GM12878 (cell line): Measurements from ENCODE around the gene PALD1. TPM values are rescaled to one million over a fixed set of nuclear protein-coding genes. Genes with fewer than 3 reads are reported as not detected.

Source experiments
- CHD4 ChIP-seq: fragments of 200-600 bp; sonication (generic); IDR thresholded peaks from 2 replicates; pipeline ENCODE4 v1.6.1; 2016; ENCODE audit warnings: mild to moderate bottlenecking
- DPF2 ChIP-seq: fragments of 450-650 bp; IDR thresholded peaks from 2 replicates; pipeline ENCODE4 v1.6.1; 2017; ENCODE audit warnings: mild to moderate bottlenecking
- ETV6 ChIP-seq, 2 experiments: fragments of 450-650 bp in 1 of 2; IDR thresholded peaks in 1 of 2; conservative IDR thresholded peaks in 1 of 2; 2 replicates each; pipeline ENCODE4 v1.6.1; 2014; ENCODE audit warnings: antibody characterized with exemption in 1 of 2, borderline replicate concordance in 1 of 2, low read depth in 1 of 2, mild to moderate bottlenecking in 1 of 2, moderate library complexity in 1 of 2
- EZH2 ChIP-seq: IDR thresholded peaks from 2 replicates; pipeline ENCODE4 v1.6.1; 2012; ENCODE audit warnings: low read depth, mild to moderate bottlenecking, control low read depth, inconsistent platforms, low read length, borderline replicate concordance; ENCODE audit not compliant: control insufficient read depth
- FOXM1 ChIP-seq: IDR thresholded peaks from 2 replicates; pipeline ENCODE4 v1.6.1; 2012; ENCODE audit warnings: low read depth, mild to moderate bottlenecking, inconsistent platforms, low read length, moderate library complexity
- GABPA ChIP-seq: IDR thresholded peaks from 2 replicates; pipeline ENCODE4 v1.6.1; 2014; ENCODE audit warnings: antibody characterized with exemption, low read depth, mild to moderate bottlenecking, inconsistent platforms
- IKZF1 ChIP-seq: fragments of 450-650 bp; conservative IDR thresholded peaks from 2 replicates; pipeline ENCODE4 v1.6.1; 2017; ENCODE audit warnings: antibody characterized with exemption, mild to moderate bottlenecking
- MYC ChIP-seq: IDR thresholded peaks from 2 replicates; pipeline ENCODE4 v1.6.1; 2011; ENCODE audit warnings: mild to moderate bottlenecking, low read length, moderate library complexity, inconsistent platforms; ENCODE audit not compliant: insufficient read depth, insufficient replicate concordance, insufficient read length, severe bottlenecking
- POLR2A ChIP-seq: IDR thresholded peaks from 2 replicates; pipeline ENCODE4 v1.6.1; 2011; ENCODE audit warnings: low read depth, mild to moderate bottlenecking, low read length
- POU2F2 ChIP-seq: IDR thresholded peaks from 3 replicates; pipeline ENCODE4 v1.6.1; 2011; ENCODE audit warnings: low read depth, mild to moderate bottlenecking, low read length, borderline replicate concordance
- RAD21 ChIP-seq: IDR thresholded peaks from 2 replicates; pipeline ENCODE4 v1.6.1; 2011; ENCODE audit warnings: mild to moderate bottlenecking, low read depth, low read length, moderate library complexity; ENCODE audit not compliant: insufficient read depth
- RCOR1 ChIP-seq: conservative IDR thresholded peaks from 2 replicates; pipeline ENCODE4 v1.6.1; 2012; ENCODE audit warnings: low read depth, low read length, improper control_type of control experiment
- RUNX3 ChIP-seq: IDR thresholded peaks from 2 replicates; pipeline ENCODE4 v1.6.1; 2012; ENCODE audit warnings: low read length, inconsistent platforms
- SREBF2 ChIP-seq: IDR thresholded peaks from 2 replicates; pipeline ENCODE4 v1.6.1; 2012; ENCODE audit warnings: mild to moderate bottlenecking, low read length
- YY1 ChIP-seq: IDR thresholded peaks from 2 replicates; pipeline ENCODE4 v1.6.1; 2011; ENCODE audit warnings: low read depth, mild to moderate bottlenecking, low read length
- ZBED1 ChIP-seq: IDR thresholded peaks from 2 replicates; pipeline ENCODE4 v1.6.1; 2016; ENCODE audit warnings: borderline replicate concordance
- polyA plus RNA-seq, 11 experiments: library from polyadenylated mRNA; depleted of rRNA in 4 of 11; unstranded in 6 of 11; stranded (reverse) in 5 of 11; fragments of >200 nt; fragmentation: Nextera tagmentation in 4 of 11; fragmentation: Illumina TruSeq in 1 of 11; extraction: Ambion mirVana in 4 of 11; extraction: Trizol in 1 of 11; gene quantifications; 1 replicate in 1 of 11; 2 replicates in 10 of 11; pipeline versions ENCODE4 v1.2.1 to v1.2.3, GENCODE V29; 2011 to 2016; ENCODE audit warnings: inconsistent platforms in 2 of 11, missing spikeins in 2 of 11, low read depth in 1 of 11
- total RNA-seq, 4 experiments: library from RNA; depleted of rRNA in 3 of 4; stranded (reverse); fragments of >200 nt in 3 of 4; fragmentation: Illumina TruSeq in 1 of 4; extraction: Trizol in 1 of 4; gene quantifications; 2 replicates each; pipeline versions ENCODE4 v1.2.1 to v1.2.3, GENCODE V29; 2013 to 2021
- TF ChIP-seq, protein P1 (sequence below): fragments of 450-650 bp; IDR thresholded peaks from 2 replicates; pipeline ENCODE4 v1.6.1; 2017; ENCODE audit warnings: mild to moderate bottlenecking, moderate library complexity
- TF ChIP-seq, protein P2 (sequence below): fragments of 450-650 bp; IDR thresholded peaks from 2 replicates; pipeline ENCODE4 v1.6.1; 2018; ENCODE audit warnings: mild to moderate bottlenecking, low read depth, moderate library complexity; ENCODE audit not compliant: partially characterized antibody
- TF ChIP-seq, protein P3 (sequence below): fragments of 450-650 bp; IDR thresholded peaks from 2 replicates; pipeline ENCODE4 v1.6.1; 2014; ENCODE audit warnings: mild to moderate bottlenecking
- TF ChIP-seq, protein P4 (sequence below): IDR thresholded peaks from 2 replicates; pipeline ENCODE4 v1.6.1; 2012; ENCODE audit warnings: low read length, inconsistent platforms

The PALD1 gene
- total and polyA plus RNA-seq, 10 of the 15 experiments (the other 5 are each of a cell fraction or from before 2014, with no cell fraction given) = 0.43 to 20.9 (median 9.0) TPM

DNA sequence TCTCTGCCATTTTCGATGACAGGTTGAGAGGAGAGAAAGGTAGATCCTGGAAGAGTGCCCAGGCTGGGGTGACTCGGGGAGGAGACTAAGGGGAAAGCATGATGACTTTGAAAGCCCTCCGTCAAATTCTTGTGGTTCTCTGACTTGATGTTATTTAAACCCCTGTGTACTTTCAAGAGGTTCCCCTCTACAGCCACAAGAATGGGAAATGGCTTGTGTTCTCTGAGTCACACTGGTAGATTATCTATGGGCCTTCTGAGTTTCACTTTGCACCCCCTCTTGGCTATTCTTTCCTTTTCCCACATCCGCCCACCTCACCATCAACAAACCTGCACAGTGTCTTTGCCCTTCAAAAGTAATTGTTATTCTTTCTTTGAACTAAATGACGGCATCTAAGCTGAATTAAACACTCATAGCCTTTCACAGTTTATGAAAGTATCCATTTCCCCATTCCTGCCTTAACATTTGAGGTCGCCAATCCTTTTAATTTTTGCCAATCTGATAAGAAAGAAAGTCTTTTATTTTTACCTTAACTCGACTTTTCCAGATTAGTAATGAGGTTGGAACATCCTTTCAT, 99.9 kb downstream of the PALD1 start (continued):
- TF ChIP-seq, protein P1, sequence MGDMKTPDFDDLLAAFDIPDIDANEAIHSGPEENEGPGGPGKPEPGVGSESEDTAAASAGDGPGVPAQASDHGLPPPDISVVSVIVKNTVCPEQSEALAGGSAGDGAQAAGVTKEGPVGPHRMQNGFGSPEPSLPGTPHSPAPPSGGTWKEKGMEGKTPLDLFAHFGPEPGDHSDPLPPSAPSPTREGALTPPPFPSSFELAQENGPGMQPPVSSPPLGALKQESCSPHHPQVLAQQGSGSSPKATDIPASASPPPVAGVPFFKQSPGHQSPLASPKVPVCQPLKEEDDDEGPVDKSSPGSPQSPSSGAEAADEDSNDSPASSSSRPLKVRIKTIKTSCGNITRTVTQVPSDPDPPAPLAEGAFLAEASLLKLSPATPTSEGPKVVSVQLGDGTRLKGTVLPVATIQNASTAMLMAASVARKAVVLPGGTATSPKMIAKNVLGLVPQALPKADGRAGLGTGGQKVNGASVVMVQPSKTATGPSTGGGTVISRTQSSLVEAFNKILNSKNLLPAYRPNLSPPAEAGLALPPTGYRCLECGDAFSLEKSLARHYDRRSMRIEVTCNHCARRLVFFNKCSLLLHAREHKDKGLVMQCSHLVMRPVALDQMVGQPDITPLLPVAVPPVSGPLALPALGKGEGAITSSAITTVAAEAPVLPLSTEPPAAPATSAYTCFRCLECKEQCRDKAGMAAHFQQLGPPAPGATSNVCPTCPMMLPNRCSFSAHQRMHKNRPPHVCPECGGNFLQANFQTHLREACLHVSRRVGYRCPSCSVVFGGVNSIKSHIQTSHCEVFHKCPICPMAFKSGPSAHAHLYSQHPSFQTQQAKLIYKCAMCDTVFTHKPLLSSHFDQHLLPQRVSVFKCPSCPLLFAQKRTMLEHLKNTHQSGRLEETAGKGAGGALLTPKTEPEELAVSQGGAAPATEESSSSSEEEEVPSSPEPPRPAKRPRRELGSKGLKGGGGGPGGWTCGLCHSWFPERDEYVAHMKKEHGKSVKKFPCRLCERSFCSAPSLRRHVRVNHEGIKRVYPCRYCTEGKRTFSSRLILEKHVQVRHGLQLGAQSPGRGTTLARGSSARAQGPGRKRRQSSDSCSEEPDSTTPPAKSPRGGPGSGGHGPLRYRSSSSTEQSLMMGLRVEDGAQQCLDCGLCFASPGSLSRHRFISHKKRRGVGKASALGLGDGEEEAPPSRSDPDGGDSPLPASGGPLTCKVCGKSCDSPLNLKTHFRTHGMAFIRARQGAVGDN = no peak
- TF ChIP-seq IKZF1 (peak; percentile 99), CHD4 (no peak), DPF2 (peak; percentile 93), POLR2A (no peak), RAD21 (no peak), POU2F2 (peak; percentile 83), RCOR1 (peak; percentile 92), ZBED1 (peak; percentile 94), MYC (no peak), GABPA (peak; percentile 64), YY1 (0 out of 2 replicates have a peak, but pooled peaks have one; percentile 47), EZH2 (no peak), RUNX3 (peak; percentile 98), FOXM1 (peak; percentile 88; the same call in 1 of the 2 replicates), ETV6 (conservative IDR thresholded peaks at IDR 0.05 in 1 of 2, IDR thresholded peaks at IDR 0.05 in 1 of 2; ENCODE audit: borderline replicate concordance in 1 of 2, low read depth in 1 of 2) (peak in 1 of 2 experiments; percentile 99; a peak in 2 of 4 replicates), SREBF2 (no peak)
- TF ChIP-seq, protein P2, sequence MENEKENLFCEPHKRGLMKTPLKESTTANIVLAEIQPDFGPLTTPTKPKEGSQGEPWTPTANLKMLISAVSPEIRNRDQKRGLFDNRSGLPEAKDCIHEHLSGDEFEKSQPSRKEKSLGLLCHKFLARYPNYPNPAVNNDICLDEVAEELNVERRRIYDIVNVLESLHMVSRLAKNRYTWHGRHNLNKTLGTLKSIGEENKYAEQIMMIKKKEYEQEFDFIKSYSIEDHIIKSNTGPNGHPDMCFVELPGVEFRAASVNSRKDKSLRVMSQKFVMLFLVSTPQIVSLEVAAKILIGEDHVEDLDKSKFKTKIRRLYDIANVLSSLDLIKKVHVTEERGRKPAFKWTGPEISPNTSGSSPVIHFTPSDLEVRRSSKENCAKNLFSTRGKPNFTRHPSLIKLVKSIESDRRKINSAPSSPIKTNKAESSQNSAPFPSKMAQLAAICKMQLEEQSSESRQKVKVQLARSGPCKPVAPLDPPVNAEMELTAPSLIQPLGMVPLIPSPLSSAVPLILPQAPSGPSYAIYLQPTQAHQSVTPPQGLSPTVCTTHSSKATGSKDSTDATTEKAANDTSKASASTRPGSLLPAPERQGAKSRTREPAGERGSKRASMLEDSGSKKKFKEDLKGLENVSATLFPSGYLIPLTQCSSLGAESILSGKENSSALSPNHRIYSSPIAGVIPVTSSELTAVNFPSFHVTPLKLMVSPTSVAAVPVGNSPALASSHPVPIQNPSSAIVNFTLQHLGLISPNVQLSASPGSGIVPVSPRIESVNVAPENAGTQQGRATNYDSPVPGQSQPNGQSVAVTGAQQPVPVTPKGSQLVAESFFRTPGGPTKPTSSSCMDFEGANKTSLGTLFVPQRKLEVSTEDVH = no peak
- TF ChIP-seq, protein P3, sequence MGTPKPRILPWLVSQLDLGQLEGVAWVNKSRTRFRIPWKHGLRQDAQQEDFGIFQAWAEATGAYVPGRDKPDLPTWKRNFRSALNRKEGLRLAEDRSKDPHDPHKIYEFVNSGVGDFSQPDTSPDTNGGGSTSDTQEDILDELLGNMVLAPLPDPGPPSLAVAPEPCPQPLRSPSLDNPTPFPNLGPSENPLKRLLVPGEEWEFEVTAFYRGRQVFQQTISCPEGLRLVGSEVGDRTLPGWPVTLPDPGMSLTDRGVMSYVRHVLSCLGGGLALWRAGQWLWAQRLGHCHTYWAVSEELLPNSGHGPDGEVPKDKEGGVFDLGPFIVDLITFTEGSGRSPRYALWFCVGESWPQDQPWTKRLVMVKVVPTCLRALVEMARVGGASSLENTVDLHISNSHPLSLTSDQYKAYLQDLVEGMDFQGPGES = no peak
- TF ChIP-seq, protein P4, sequence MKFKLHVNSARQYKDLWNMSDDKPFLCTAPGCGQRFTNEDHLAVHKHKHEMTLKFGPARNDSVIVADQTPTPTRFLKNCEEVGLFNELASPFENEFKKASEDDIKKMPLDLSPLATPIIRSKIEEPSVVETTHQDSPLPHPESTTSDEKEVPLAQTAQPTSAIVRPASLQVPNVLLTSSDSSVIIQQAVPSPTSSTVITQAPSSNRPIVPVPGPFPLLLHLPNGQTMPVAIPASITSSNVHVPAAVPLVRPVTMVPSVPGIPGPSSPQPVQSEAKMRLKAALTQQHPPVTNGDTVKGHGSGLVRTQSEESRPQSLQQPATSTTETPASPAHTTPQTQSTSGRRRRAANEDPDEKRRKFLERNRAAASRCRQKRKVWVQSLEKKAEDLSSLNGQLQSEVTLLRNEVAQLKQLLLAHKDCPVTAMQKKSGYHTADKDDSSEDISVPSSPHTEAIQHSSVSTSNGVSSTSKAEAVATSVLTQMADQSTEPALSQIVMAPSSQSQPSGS = peak; percentile 91
